Ramos (cell line): ENCODE measurements around the gene S1PR3.

Source experiments
- in situ Hi-C: fragments of 300-500 bp; cut with MboI; formaldehyde crosslinking; loops from one replicate; pipeline ENCODE4 v1.14.3; 2022; ENCODE audit warnings: low sequenced_read_pairs; ENCODE audit not compliant: unreplicated experiment

The S1PR3 gene

GRCh38 chr9:89002987-89003386, 11.7 kb downstream of the S1PR3 start:
- in situ Hi-C loops: loop anchor here (5.0 kb wide), 1 partner anchor 406 kb away; no protein-coding TSS in a partner anchor

GRCh38 chr9:89005323-89005722, 14.1 kb downstream of the S1PR3 start:
- in situ Hi-C loops: no loop called here

DNA sequence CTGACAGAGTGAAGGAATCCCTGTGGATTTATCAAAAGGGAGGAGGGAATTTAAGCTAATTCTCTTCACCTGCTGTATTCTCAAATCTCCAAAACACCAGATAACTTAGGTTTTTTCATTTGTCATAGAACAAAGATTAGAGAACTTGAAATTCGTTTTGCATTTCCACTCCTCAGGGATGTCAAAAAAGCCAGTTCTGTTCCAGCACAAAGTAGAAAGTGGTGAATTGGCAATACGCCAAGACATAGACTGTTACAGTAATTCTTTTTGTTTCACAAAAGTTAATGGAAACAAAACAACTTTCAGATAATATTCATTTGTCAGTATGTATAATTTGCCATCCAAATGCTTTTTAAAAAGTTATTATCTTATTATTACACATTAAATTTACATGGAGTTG, 15.0 kb downstream of the S1PR3 start:
- in situ Hi-C loops: no loop called here

- in situ Hi-C loops: no loop called here
Measured at GRCh38 chr9:89006996-89007967, 16.0 kb downstream of the S1PR3 start.

- in situ Hi-C loops: no loop called here
Measured at GRCh38 chr9:89008055-89008743, 16.9 kb downstream of the S1PR3 start.

DNA sequence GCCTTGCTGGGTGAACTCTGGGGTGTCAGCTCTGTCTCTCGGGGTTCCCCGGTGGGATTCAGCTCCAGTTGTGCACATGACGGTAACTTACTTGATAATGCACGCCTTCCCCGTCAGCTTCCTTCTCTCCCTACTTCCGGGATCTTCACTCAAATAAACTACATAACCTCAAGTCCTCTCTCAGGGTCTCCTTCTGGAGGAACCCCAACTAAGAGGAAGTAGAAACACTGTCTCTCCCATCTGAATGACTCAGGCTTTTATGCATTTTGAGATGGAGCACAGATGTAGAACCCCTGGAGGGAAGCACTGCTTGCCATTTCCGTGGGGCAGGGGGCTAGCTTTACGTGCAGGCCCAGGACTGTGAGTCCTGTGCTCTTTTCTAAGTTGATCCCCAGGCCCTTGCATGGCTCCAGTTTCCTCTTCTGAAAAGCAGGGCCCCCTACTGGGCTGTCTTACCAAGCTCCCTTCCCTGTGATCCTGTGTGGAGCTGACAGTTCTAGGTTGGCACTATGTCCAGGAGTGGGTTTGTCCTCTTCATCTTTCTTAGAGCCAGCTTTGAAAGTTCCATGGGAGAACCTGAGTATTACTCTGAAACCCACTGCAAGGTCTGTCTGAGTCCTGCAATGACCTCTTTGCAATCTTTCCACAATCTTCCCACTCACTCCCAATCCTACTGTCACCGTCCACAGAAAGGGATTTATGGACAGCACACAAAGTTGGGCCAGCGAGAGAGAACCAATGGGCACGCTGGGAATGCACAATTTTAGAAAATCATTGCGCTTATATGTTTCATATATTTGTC, 17.7 kb downstream of the S1PR3 start:
- in situ Hi-C loops: no loop called here

DNA sequence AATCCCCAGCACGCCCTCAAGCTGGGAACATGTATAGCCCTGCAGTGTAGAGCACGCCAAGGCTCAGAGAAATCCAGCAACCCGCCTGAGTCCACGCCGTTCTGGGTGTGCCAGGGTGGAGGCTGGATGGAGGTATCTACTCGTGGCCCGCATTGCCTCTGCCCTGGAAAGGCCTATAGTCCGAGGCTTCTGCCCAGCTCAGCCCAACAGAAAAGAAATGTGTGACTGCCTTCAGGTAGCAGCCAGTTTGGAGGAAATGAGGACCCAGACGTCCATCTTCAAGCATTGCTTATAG, 18.2 kb downstream of the S1PR3 start:
- in situ Hi-C loops: no loop called here

DNA sequence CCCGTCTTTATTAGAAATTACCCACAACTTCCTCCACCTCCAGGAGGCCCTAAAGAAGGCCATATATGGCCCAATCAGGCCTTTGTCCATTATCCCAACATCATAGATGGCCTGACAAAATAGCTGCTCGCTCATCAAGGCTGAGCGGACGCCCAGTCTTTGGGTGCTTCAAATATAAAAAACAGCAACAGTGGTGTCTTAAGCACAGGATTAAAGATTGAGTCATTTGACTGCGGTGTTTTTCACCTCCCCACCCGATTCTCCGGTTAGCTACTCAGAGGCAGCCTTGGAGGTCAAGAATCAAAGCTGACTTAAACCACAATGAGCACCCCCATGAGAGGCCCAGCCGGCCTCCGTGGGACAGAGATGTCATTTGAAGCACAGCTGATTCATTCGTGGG, 18.8 kb downstream of the S1PR3 start:
- in situ Hi-C loops: no loop called here

DNA sequence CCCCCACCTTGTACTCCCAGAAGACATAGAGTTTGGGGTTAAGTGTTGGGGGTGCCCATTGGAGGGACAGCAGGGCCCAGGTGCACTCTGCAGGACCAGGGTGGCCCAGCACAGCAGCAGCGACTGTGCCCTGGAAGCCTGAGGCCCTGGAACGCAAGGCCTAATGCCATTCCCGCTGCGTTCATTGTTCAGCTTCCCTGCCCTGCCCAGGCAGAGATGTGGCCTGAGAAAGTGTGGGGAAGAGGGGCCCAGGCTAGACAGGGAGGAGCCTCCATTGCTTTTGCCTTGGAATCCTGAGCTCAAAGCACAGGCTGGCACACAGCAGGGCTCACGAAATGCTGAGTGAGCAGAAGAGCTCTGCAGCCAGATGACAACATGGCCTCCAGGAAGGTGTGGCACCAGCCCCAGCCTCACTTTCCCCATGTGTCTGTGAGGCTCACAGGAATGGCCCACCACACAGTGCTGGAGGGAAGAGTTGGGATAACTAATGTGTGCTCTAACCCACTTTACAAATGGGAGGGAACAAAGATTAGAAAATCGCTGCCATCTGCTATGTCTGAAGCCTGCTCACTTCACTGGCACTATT, 19.4 kb downstream of the S1PR3 start:
- in situ Hi-C loops: no loop called here

DNA sequence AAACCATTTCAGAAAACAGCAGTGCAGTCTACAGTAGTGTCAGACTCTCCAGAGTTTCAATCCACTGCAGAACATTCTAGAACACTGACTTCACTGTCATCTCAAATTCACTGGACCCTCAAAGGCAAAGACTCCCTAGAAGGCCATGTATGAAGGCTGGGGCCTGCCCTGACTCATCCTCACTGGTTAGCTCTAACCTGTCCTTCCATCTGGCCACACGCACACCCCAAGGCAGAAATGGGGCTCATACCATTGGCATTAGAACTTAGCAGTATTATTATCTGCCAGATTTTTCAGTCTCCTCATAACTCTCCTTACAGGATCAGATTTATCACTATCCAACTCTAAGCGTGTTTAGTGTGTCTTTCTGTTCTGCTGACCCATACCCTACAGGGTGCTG, 20.4 kb downstream of the S1PR3 start:
- in situ Hi-C loops: no loop called here

- in situ Hi-C loops: no loop called here
Measured at GRCh38 chr9:89012294-89013042, 21.2 kb downstream of the S1PR3 start.

GRCh38 chr9:89013660-89014059, 22.4 kb downstream of the S1PR3 start:
- in situ Hi-C loops: no loop called here

- in situ Hi-C loops: no loop called here
Measured at GRCh38 chr9:89014153-89014552, 22.9 kb downstream of the S1PR3 start.

- in situ Hi-C loops: no loop called here
Measured at GRCh38 chr9:89015336-89015735, 24.1 kb downstream of the S1PR3 start.

GRCh38 chr9:89020754-89021153, 29.5 kb downstream of the S1PR3 start:
- in situ Hi-C loops: no loop called here

GRCh38 chr9:89021154-89021803, 30.0 kb downstream of the S1PR3 start:
- in situ Hi-C loops: no loop called here

GRCh38 chr9:89022001-89022759, 30.9 kb downstream of the S1PR3 start:
- in situ Hi-C loops: no loop called here

DNA sequence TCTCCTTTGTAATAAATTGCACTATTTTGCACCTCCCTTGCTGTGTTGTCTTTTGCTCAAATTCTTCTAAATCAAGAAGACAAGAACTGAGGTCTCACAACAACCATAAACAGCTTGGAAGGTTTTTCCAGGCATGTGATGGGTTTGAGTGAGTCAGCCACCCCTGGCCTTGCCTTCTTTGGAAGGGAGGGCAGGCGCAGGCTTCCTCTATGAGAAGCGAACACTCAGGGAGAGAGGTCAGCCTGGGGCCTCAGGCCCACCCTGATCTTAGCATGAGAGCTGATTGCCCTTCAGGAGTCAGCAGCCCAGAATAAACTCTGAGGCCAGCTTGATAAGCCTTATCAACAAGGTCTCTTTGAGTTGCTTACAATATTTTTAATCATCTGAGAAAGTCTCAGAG, 31.6 kb downstream of the S1PR3 start:
- in situ Hi-C loops: no loop called here

GRCh38 chr9:89023740-89024139, 32.5 kb downstream of the S1PR3 start:
- in situ Hi-C loops: no loop called here
